Mesodermal cell (in vitro differentiated cells): ENCODE data around the gene HDAC4.

ENCODE experiments used
- H3K27ac ChIP-seq: 2 replicates; pipeline ENCODE4 v1.7.0; 2013; ENCODE audit warnings: mild to moderate bottlenecking, low read depth, low read length, moderate library complexity; ENCODE audit not compliant: severe bottlenecking
- H3K36me3 ChIP-seq: 2 replicates; pipeline ENCODE4 v1.7.1; 2013; ENCODE audit warnings: mild to moderate bottlenecking, low read length, moderate library complexity; ENCODE audit not compliant: control insufficient read depth, insufficient read depth
- H3K4me1 ChIP-seq: one replicate; pipeline ENCODE4 v1.7.1; 2013; ENCODE audit warnings: mild to moderate bottlenecking, low read length; ENCODE audit not compliant: insufficient read depth, control insufficient read depth, poor library complexity, severe bottlenecking
- H3K4me3 ChIP-seq: 2 replicates; pipeline ENCODE4 v1.7.0; 2013; ENCODE audit warnings: low read length, control low read depth, mild to moderate bottlenecking; ENCODE audit not compliant: insufficient read depth, poor library complexity, severe bottlenecking; ENCODE audit errors: extremely low read depth
- H3K9me3 ChIP-seq: 2 replicates; pipeline ENCODE4 v1.7.1; 2013; ENCODE audit warnings: mild to moderate bottlenecking, low read length, moderate library complexity; ENCODE audit not compliant: control insufficient read depth
- whole genome bisulfite sequencing, 2 experiments: methylation state at CpG; one replicate each; pipeline ENCODE4 v1.1.5; 2013; ENCODE audit warnings: missing lambda C conversion rate in 2 of 2; ENCODE audit not compliant: insufficient coverage in 2 of 2; 5-methylcytosine and 5-hydroxymethylcytosine counted together

Gene HDAC4

GRCh38 chr2:239354791-239355136 lies 46.1 kb downstream of the HDAC4 start:
- peaks cover 16% of the 10 kb centered on the region for H3K36me3 ChIP-seq
- H3K27ac ChIP-seq, result no peak overlapping the region
- no peak overlapping the region for H3K4me3 ChIP-seq
- WGBS, 2 experiments, result 92% methylated on average over 2 of the region's 2 CpGs; no CpG with 5 or more reads in 1 of the 2 experiments
- no peaks in the 10 kb centered on the region for H3K4me1 ChIP-seq
- H3K9me3 ChIP-seq, result peaks cover 12% of the 10 kb centered on the region

- peaks cover 16% of the 10 kb centered on the region for H3K36me3 ChIP-seq
- peaks cover 12% of the 10 kb centered on the region for H3K9me3 ChIP-seq
- H3K4me1 ChIP-seq, result no peaks in the 10 kb centered on the region
- WGBS, 2 experiments, result 87 to 95% methylated on average over 5 to 6 of the region's 7 CpGs
- no peak overlapping the region for H3K27ac ChIP-seq
- H3K4me3 ChIP-seq, result no peak overlapping the region
These were observed 46.6 kb downstream of the HDAC4 start for GRCh38 chr2:239354132-239354790.

GRCh38 chr2:239353692-239354091 lies 47.1 kb downstream of the HDAC4 start:
- WGBS, 2 experiments, result 96 to 99% methylated on average over 5 of the region's 5 CpGs
- H3K9me3 ChIP-seq, result peaks cover 12% of the 10 kb centered on the region
- peaks cover 21% of the 10 kb centered on the region for H3K36me3 ChIP-seq
- H3K4me1 ChIP-seq, result no peaks in the 10 kb centered on the region
- H3K4me3 ChIP-seq, result no peak overlapping the region
- no peak overlapping the region for H3K27ac ChIP-seq

- 95 to 96% methylated on average over 14 of the region's 14 CpGs for WGBS, 2 experiments
- no peaks in the 10 kb centered on the region for H3K4me1 ChIP-seq
- H3K9me3 ChIP-seq, result peaks cover 12% of the 10 kb centered on the region
- H3K36me3 ChIP-seq, result peaks cover 26% of the 10 kb centered on the region
- no peak overlapping the region for H3K4me3 ChIP-seq
- H3K27ac ChIP-seq, result no peak overlapping the region
These were observed 49.1 kb downstream of the HDAC4 start for GRCh38 chr2:239351687-239352086.

GRCh38 chr2:239349453-239350135 lies 51.2 kb downstream of the HDAC4 start:
- Histone ChIP-seq H3K4me1 (no peaks in the 10 kb centered on the region), H3K36me3 (peaks cover 26% of the 10 kb centered on the region), H3K4me3 (no peak overlapping the region), H3K27ac (no peak overlapping the region), H3K9me3 (peaks cover under 1% of the 10 kb centered on the region)
- 86 to 94% methylated on average over 11 to 20 of the region's 25 CpGs for WGBS, 2 experiments

- H3K27ac ChIP-seq, result no peak overlapping the region
- no peaks in the 10 kb centered on the region for H3K9me3 ChIP-seq
- H3K36me3 ChIP-seq, result peaks cover 26% of the 10 kb centered on the region
- 92 to 94% methylated on average over 24 to 27 of the region's 29 CpGs for WGBS, 2 experiments
- H3K4me1 ChIP-seq, result no peaks in the 10 kb centered on the region
- no peak overlapping the region for H3K4me3 ChIP-seq
These were observed 52.0 kb downstream of the HDAC4 start for GRCh38 chr2:239348563-239349452.

- WGBS, 2 experiments, result 89 to 95% methylated on average over 4 of the region's 4 CpGs
- Histone ChIP-seq H3K27ac (no peak overlapping the region), H3K4me3 (no peak overlapping the region), H3K9me3 (no peaks in the 10 kb centered on the region), H3K4me1 (no peaks in the 10 kb centered on the region), H3K36me3 (peaks cover 19% of the 10 kb centered on the region)
These were observed 54.1 kb downstream of the HDAC4 start for GRCh38 chr2:239346676-239347075.

- Histone ChIP-seq H3K4me1 (no peaks in the 10 kb centered on the region), H3K27ac (no peak overlapping the region), H3K9me3 (no peaks in the 10 kb centered on the region), H3K4me3 (no peak overlapping the region), H3K36me3 (peaks cover 9% of the 10 kb centered on the region)
- 89 to 92% methylated on average over 5 to 8 of the region's 8 CpGs for WGBS, 2 experiments
These were observed 55.6 kb downstream of the HDAC4 start for GRCh38 chr2:239345251-239345650.

- H3K36me3 ChIP-seq, result peaks cover 9% of the 10 kb centered on the region
- no peaks in the 10 kb centered on the region for H3K4me1 ChIP-seq
- 88 to 91% methylated on average over 3 to 4 of the region's 4 CpGs for WGBS, 2 experiments
- H3K4me3 ChIP-seq, result no peak overlapping the region
- H3K27ac ChIP-seq, result no peak overlapping the region
- no peaks in the 10 kb centered on the region for H3K9me3 ChIP-seq
These were observed 56.0 kb downstream of the HDAC4 start for GRCh38 chr2:239344857-239345216.

- 93 to 99% methylated on average over 20 of the region's 23 CpGs for WGBS, 2 experiments
- Histone ChIP-seq H3K27ac (no peak overlapping the region), H3K9me3 (no peaks in the 10 kb centered on the region), H3K4me3 (no peak overlapping the region), H3K36me3 (peaks cover 9% of the 10 kb centered on the region), H3K4me1 (no peaks in the 10 kb centered on the region)
These were observed 56.6 kb downstream of the HDAC4 start for GRCh38 chr2:239343946-239344856.
